GM10266 (cell line): ENCODE measurements around the gene OR14K1.
"Not testable (repeated sequence)": the region's sequence is repeated elsewhere in the genome, so short reads cannot be mapped to it uniquely, and the experiment has no call there.

Experiments used
- DNase-seq: peaks from one replicate; pipeline ENCODE4 v3.0.0; 2012; ENCODE audit errors: extremely low spot score
- TF ChIP-seq, protein P1 (sequence below): IDR thresholded peaks from 2 replicates; pipeline ENCODE4 v1.5.1; 2012; ENCODE audit warnings: mild to moderate bottlenecking, low read depth; ENCODE audit not compliant: control insufficient read depth, insufficient read depth; ENCODE audit errors: missing control alignments

OR14K1 gene, protein sequence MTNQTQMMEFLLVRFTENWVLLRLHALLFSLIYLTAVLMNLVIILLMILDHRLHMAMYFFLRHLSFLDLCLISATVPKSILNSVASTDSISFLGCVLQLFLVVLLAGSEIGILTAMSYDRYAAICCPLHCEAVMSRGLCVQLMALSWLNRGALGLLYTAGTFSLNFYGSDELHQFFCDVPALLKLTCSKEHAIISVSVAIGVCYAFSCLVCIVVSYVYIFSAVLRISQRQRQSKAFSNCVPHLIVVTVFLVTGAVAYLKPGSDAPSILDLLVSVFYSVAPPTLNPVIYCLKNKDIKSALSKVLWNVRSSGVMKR

DNA sequence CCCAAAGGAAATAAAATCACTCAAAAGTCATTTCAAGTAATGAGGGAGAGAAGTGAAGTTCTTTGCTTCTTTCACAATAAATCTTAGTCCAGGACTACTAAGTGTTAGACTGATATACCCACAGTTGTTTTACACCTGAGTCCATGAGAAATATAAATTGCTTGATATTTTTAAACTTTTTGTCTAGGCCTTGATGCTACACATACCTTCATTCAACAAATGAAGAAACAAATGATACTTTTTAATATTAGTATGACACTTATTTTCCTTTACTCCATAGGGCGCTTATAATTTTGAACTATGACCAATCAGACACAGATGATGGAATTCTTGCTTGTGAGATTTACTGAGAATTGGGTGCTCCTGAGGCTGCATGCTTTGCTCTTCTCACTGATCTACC is at the start of gene OR14K1:
Gene OR14K1 (plus strand): TSS at position 301 of the 400 bp plus-strand sequence. CDS start 0 bp downstream, at position 301.
- TF ChIP-seq, protein P1, sequence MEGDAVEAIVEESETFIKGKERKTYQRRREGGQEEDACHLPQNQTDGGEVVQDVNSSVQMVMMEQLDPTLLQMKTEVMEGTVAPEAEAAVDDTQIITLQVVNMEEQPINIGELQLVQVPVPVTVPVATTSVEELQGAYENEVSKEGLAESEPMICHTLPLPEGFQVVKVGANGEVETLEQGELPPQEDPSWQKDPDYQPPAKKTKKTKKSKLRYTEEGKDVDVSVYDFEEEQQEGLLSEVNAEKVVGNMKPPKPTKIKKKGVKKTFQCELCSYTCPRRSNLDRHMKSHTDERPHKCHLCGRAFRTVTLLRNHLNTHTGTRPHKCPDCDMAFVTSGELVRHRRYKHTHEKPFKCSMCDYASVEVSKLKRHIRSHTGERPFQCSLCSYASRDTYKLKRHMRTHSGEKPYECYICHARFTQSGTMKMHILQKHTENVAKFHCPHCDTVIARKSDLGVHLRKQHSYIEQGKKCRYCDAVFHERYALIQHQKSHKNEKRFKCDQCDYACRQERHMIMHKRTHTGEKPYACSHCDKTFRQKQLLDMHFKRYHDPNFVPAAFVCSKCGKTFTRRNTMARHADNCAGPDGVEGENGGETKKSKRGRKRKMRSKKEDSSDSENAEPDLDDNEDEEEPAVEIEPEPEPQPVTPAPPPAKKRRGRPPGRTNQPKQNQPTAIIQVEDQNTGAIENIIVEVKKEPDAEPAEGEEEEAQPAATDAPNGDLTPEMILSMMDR = no peak
- no peak for DNase-seq

DNA sequence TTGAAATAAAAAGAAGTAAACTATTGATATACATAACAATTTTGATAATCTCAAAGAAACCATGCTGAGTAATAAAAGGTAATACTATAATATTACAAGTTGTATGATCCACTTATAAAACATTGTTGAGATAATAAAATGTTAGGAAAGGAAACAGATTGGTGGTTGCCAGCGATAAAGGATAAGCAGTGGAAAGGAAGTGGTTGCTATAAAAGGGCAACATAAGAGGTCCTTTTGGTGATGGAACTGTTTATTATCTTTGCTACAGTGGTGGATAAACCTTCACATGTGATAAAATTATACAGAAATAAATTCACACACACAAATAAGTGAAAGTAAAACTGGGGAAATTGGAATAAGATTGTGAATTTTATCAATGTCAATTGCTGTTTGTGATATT is 37.1 kb upstream of the OR14K1 start:
- TF ChIP-seq, protein P1 = no peak
- DNase-seq = no peak

DNA sequence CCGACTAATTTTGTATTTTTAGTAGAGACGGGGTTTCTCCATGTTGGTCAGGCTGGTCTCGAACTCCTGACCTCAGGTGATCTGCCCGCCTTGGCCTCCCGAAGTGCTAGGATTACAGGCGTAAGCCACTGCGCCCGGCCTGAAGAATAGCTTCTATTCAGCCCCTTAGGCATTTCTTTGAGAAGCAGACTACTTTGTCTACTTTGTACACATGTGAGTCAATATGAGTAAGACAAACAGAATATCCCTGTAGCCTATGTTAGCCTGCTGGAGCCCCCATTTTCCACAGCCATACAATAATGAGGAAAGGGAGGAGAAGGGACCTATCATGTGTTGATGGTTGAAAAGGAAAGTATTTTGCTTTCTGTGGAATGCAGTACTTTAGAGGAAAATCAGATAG is 27.7 kb upstream of the OR14K1 start:
- DNase-seq = not testable (repeated sequence)

DNA sequence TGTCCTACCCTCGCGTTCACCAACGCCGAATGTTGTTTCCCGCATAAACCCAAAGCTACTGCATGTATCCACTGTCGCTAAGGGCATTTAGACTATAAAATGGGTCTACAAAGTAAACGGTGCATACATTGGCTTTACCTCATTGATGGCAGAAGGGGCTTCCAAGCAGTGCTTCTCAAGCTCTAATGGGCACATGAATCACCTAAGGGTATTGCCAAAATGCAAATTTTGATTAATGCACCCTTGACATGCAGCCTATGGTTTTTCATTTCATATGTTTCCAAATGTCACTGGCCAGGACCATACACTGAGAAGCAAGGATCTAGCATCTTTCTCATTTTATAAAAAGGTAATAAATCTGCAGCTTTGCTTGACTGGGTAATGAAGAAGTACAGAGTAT is 24.7 kb upstream of the OR14K1 start:
- TF ChIP-seq, protein P1 = no peak
- DNase-seq = no peak

DNA sequence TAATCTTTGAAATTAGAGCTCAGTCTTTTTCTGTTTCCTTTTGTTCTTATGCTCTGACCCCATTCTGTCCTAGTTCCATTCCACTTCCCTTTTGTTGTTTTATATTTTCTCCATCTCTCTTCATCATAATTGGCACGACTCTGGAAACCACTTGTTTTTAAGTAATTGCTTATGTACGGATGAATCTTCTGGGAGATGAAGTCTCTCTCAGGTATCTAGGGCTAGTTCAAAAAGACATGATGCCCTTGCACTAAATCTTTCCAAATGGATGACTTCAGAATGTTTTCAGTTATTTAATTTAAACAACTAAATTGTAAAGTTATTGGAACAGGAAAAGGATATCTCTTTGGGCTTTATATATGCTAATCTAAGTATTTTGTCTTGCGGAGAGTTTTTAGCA is 21.9 kb upstream of the OR14K1 start, which contains the start of gene OR6F1:
Gene OR6F1 (minus strand): TSS at position 101 of the 400 bp plus-strand sequence. CDS start 3,891 bp downstream, outside the sequence.
- TF ChIP-seq, protein P1 = no peak
- no peak for DNase-seq

DNA sequence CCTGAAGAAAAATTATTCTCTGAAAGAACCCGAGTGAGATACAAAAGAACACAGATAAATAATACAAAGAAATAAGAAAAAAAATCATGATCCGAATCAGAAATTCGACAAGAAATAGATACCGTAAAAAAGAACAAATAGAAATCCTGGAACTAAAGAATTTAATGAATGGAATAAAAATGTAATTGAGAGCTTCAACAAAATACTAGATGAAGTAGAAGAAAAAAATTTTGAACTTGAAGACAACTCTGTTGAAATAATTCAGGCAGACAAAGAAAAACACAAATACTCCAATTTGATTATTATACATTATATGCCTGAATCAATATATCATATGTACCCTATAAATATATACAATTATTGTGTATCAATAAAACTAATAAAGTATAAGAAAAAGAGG is 17.2 kb upstream of the OR14K1 start:
- DNase-seq = no peak
- TF ChIP-seq, protein P1 = no peak

DNA sequence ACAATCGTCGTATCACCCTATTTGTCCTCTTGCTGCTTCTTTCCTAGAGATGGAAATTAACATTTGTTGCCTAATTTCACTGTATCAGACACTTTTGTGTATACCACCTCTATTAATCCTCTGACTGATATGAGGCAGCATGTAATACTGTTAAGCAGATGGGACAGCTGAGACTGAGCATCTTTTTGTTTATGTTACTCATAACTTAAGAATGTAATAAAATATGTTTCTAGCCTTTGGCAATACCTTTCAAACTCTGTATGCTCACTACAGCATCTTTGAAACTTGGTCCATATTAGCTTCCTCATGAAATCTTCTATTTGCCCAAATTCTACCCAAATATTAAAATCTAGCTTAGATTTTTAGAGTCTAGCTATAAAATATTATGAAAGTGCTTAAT is 2.3 kb downstream of the OR14K1 start:
- TF ChIP-seq, protein P1 = no peak

DNA sequence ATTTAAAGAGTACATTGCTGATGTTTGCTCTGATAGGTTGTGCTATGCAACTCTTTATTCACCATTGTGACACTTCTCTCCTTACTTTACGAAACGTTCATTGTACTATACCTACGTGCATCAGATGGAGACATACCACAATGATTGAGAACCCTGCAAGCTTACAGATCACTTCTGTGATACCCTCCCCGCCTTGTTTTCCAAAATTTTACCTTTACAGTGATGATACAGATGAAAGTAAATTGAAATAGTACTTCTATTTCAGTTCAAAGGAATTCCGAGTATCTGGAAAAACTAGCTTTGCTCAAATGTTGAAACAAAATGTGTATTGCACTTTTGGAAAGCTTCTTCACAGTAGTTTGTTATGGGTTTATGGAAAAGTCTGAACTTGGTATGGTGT is 3.3 kb downstream of the OR14K1 start:
- DNase-seq = no peak
- TF ChIP-seq, protein P1 = no peak

More for the DNA sequence above, 2.3 kb downstream of the OR14K1 start:
- no peak for DNase-seq

DNA sequence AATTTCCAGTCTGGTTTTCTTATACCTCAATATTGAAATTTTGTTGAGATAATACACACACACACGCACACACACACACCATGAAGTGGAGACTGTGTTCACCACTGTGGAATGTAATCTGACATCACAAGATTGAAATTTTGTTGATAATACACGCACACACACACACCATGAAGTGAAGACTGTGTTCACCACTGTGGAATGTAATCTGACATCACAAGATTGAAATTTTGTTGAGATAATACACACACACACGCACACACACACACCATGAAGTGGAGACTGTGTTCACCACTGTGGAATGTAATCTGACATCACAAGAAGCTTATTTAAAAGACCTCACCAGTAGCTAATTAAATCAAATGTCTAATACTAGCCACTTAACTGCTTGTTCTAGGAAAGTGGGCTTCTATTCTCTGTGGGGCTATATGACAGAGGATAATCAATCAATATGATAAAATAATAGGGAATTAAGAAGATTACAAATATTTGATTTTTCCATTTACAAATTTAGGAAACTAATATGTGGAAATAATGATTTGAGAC is 3.9 kb downstream of the OR14K1 start:
- not testable (repeated sequence) for DNase-seq
